Measurements from ENCODE around the gene KIAA1614.
A peak's percentile ranks its signal among the peaks of the same experiment; 100 is the strongest.

The KIAA1614 gene

GRCh38 chr1:180912801-180913565, at the start of gene KIAA1614:
Gene KIAA1614 (plus strand): TSS chr1:180912897. CDS start chr1:180913244, 347 bp downstream.
- no peak for DNase-seq

GRCh38 chr1:180863158-180863775, 49.4 kb upstream of the KIAA1614 start:
- DNase-seq: peak; percentile 54

GRCh38 chr1:180881806-180882509, 30.7 kb upstream of the KIAA1614 start:
- peak; percentile 89 for DNase-seq

GRCh38 chr1:180884588-180885300, 28.0 kb upstream of the KIAA1614 start:
- no peak for DNase-seq

- no peak for DNase-seq
Observed at GRCh38 chr1:180886338-180886737, 26.4 kb upstream of the KIAA1614 start.

- no peak for DNase-seq
Observed at GRCh38 chr1:180887841-180888240, 24.9 kb upstream of the KIAA1614 start.

- no peak for DNase-seq
Observed at GRCh38 chr1:180888870-180889269, 23.8 kb upstream of the KIAA1614 start.

GRCh38 chr1:180889325-180889724, 23.4 kb upstream of the KIAA1614 start:
- no peak for DNase-seq

GRCh38 chr1:180892272-180892671, 20.4 kb upstream of the KIAA1614 start:
- DNase-seq: no peak

- DNase-seq: no peak
Observed at GRCh38 chr1:180892675-180893074, 20.0 kb upstream of the KIAA1614 start.

- no peak for DNase-seq
Observed at GRCh38 chr1:180893614-180894013, 19.1 kb upstream of the KIAA1614 start.

- DNase-seq: no peak
Observed at GRCh38 chr1:180896161-180896560, 16.5 kb upstream of the KIAA1614 start.

- no peak for DNase-seq
Observed at GRCh38 chr1:180898441-180899219, 14.1 kb upstream of the KIAA1614 start.

- DNase-seq: no peak
Observed at GRCh38 chr1:180899262-180899661, 13.4 kb upstream of the KIAA1614 start.

- DNase-seq: no peak
Observed at GRCh38 chr1:180901076-180901990, 11.4 kb upstream of the KIAA1614 start.

- DNase-seq: no peak
Observed at GRCh38 chr1:180902541-180902940, 10.2 kb upstream of the KIAA1614 start.

GRCh38 chr1:180905927-180906326, 6.8 kb upstream of the KIAA1614 start:
- no peak for DNase-seq

GRCh38 chr1:180906511-180906910, 6.2 kb upstream of the KIAA1614 start:
- no peak for DNase-seq

- no peak for DNase-seq
Observed at GRCh38 chr1:180907313-180908055, 5.2 kb upstream of the KIAA1614 start.

GRCh38 chr1:180908074-180908765, 4.5 kb upstream of the KIAA1614 start:
- DNase-seq: no peak
